Measurements from ENCODE around the gene TTC12. TPM values are rescaled to one million over a fixed set of nuclear protein-coding genes. Genes with fewer than 3 reads are reported as not detected.
A peak's percentile ranks its signal among the peaks of the same experiment; 100 is the strongest.

TTC12 gene
- total RNA-seq, 1 donor from 2014 or later, result 13.2 TPM

DNA sequence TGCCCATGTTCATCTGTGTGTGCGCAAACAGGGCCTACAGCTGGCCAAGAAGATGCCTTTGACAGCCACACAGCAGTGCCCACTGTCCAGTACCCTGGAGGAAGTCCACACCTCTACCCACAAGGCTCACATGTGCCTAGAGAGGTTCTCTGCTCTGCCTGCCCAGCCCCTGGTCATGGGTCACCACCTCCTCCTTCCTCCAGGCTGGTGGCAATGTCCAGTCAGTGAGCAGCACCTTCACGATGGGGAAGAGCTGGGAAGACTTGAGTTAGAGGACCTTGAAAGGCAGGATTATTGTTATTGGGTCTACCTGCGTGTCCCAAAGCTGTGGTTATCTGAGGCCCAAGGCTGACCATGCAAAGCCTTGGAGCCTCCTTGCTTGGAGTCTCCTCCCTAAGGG, 28.4 kb upstream of the TTC12 start:
- peak; percentile 51 for DNase-seq (ENCODE audit: extremely low spot score, unreplicated experiment)
- Mint-ChIP-seq H3K9me3 (ENCODE audit: unreplicated experiment) (no peaks in the 10 kb centered on the region), H3K4me1 (ENCODE audit: unreplicated experiment) (no peaks in the 10 kb centered on the region), H3K36me3 (ENCODE audit: unreplicated experiment) (no peaks in the 10 kb centered on the region), H3K27ac (ENCODE audit: unreplicated experiment) (no peak overlapping the region), H3K4me3 (ENCODE audit: unreplicated experiment) (no peak overlapping the region), H3K27me3 (ENCODE audit: unreplicated experiment) (peaks cover 12% of the 10 kb centered on the region)
- TF ChIP-seq, protein P1, sequence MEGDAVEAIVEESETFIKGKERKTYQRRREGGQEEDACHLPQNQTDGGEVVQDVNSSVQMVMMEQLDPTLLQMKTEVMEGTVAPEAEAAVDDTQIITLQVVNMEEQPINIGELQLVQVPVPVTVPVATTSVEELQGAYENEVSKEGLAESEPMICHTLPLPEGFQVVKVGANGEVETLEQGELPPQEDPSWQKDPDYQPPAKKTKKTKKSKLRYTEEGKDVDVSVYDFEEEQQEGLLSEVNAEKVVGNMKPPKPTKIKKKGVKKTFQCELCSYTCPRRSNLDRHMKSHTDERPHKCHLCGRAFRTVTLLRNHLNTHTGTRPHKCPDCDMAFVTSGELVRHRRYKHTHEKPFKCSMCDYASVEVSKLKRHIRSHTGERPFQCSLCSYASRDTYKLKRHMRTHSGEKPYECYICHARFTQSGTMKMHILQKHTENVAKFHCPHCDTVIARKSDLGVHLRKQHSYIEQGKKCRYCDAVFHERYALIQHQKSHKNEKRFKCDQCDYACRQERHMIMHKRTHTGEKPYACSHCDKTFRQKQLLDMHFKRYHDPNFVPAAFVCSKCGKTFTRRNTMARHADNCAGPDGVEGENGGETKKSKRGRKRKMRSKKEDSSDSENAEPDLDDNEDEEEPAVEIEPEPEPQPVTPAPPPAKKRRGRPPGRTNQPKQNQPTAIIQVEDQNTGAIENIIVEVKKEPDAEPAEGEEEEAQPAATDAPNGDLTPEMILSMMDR (IDR thresholded peaks at IDR 0.05), result no peak

DNA sequence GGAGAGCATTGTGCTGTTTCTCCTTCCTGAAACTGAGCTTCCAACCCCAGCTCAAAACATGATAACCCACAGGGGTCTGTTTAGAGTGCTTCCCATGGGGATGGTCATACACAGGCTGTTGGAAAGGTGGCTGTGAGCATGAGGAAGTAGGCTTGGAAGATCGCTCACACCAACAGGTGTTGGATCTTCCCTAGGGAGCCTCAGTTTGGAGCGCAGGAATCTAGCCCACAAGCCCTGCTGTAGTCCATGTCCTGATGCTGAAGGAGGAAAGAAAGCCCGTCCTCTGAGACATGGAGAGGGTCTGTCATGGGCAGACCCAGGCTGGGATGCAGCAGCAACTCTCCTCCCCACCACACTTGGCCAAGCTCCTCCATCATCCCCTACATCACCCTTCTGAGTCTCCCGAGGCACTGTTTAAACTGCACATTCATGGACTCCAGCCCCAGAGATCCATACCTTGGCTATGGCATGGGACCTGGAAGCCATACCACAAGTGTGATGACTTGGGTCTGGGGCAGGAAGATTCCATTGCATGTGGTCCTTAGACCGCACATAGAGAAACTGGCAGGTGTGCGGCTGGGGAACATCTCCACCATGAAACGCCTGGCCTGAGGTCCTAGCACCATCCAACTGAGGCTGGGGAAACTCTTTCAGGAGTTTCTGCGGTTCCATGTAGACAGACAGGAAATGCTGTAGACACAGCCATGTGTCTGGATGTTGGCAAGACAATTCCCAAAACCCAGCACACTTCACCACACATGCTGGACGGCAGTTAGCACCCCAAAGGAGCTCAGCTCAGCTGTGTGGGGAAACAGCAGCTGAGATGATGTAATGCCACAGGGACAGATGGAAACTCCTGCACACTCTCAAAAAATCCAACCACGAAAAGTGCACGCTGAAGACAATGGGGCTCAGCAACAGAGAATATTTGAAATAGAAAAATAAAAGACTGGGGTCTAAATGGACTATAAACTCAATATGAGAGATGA, 27.6 kb upstream of the TTC12 start:
- DNase-seq (ENCODE audit: extremely low spot score, unreplicated experiment), result peak; percentile 42
- peaks cover 19% of the 10 kb centered on the region for H3K27me3 Mint-ChIP-seq (ENCODE audit: unreplicated experiment)
- H3K36me3 Mint-ChIP-seq (ENCODE audit: unreplicated experiment), result no peaks in the 10 kb centered on the region
- H3K4me3 Mint-ChIP-seq (ENCODE audit: unreplicated experiment), result no peak overlapping the region
- H3K9me3 Mint-ChIP-seq (ENCODE audit: unreplicated experiment), result no peaks in the 10 kb centered on the region
- no peaks in the 10 kb centered on the region for H3K4me1 Mint-ChIP-seq (ENCODE audit: unreplicated experiment)
- TF ChIP-seq, protein P1 (IDR thresholded peaks at IDR 0.05), result no peak
- no peak overlapping the region for H3K27ac Mint-ChIP-seq (ENCODE audit: unreplicated experiment)

DNA sequence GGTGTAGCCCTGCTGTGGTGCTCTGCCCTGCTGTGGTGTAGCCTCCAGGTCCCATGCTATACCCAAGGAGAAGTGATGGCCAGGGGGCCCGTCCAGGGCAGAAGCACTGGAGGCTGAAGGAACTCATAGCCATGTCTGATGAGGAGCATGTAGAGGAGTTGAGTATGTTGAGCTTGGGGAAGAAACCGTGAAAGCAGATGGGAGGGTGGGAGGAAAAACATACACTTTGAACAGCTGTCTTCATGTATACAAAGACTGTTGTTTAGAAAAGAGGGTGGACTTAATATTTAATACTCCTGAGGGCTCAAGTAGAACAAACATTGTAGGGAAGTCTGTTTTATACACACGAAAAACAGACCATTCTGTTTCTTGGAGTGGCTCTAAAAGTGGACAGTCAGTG, 26.6 kb upstream of the TTC12 start:
- Mint-ChIP-seq H3K27ac (ENCODE audit: unreplicated experiment) (no peak overlapping the region), H3K27me3 (ENCODE audit: unreplicated experiment) (peaks cover 27% of the 10 kb centered on the region), H3K9me3 (ENCODE audit: unreplicated experiment) (no peaks in the 10 kb centered on the region), H3K36me3 (ENCODE audit: unreplicated experiment) (no peaks in the 10 kb centered on the region), H3K4me1 (ENCODE audit: unreplicated experiment) (no peaks in the 10 kb centered on the region), H3K4me3 (ENCODE audit: unreplicated experiment) (no peak overlapping the region)
- DNase-seq (ENCODE audit: extremely low spot score, unreplicated experiment), result no peak
- TF ChIP-seq, protein P1 (IDR thresholded peaks at IDR 0.05), result no peak

DNA sequence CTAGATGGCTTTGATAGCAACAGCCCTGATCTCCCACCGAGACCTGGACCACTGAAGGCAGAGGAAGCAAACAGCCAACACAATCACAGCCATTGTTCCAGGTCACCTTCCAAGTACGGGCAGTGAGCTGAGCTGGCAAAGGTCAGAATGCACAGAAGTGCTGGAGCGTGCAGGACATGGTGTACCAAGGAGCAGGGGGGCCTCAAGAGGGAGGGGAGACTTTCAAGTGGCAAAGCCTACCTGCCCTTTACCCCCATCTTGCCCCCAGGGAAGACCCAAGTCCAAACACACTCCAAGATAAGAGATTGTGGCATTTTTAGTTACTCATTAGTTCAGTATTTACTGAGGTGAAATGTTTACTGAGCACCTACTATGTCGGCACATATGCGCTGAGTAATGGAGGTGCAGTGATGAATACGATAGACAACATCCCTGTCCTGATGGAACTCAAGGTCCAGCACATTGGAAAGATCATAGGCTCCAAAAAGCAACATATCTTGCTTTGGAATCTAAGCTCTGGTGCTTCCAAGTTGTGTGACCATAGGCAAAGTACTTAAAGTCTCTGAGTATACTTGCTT, 26.0 kb upstream of the TTC12 start:
- H3K36me3 Mint-ChIP-seq (ENCODE audit: unreplicated experiment), result no peaks in the 10 kb centered on the region
- peaks cover 31% of the 10 kb centered on the region for H3K27me3 Mint-ChIP-seq (ENCODE audit: unreplicated experiment)
- DNase-seq (ENCODE audit: extremely low spot score, unreplicated experiment), result peak; percentile 51
- no peaks in the 10 kb centered on the region for H3K9me3 Mint-ChIP-seq (ENCODE audit: unreplicated experiment)
- H3K27ac Mint-ChIP-seq (ENCODE audit: unreplicated experiment), result no peak overlapping the region
- TF ChIP-seq, protein P1 (IDR thresholded peaks at IDR 0.05), result no peak
- no peak overlapping the region for H3K4me3 Mint-ChIP-seq (ENCODE audit: unreplicated experiment)
- H3K4me1 Mint-ChIP-seq (ENCODE audit: unreplicated experiment), result no peaks in the 10 kb centered on the region
